Measurements from ENCODE around the gene DECR2. TPM values are rescaled to one million over a fixed set of nuclear protein-coding genes. Genes with fewer than 3 reads are reported as not detected.

Gene DECR2
- total and polyA plus RNA-seq, 2 of the 4 experiments (the other 2 are of a cell fraction): 3.9 to 26.7 TPM

- Histone ChIP-seq H2BK120ac (ENCODE audit: low read depth, low read length) (no peak overlapping the region), H3K23ac (ENCODE audit: low read depth, low read length) (no peak overlapping the region), H4K91ac (ENCODE audit: insufficient read depth, low read depth, low read length) (no peak overlapping the region), H3K18ac (ENCODE audit: low read depth, low read length) (no peak overlapping the region), H2AK9ac (replicated peaks; ENCODE audit: low read depth, low read length, poor library complexity) (no peak overlapping the region), H2AK5ac (ENCODE audit: low read depth, low read length) (no peak overlapping the region), H2AFZ (replicated peaks; ENCODE audit: low read length, poor library complexity) (no peak overlapping the region), H3K36me3 (ENCODE audit: control insufficient read depth, insufficient read depth, low read length) (0 out of 2 replicates have a peak, but pooled peaks cover 3% of the 10 kb centered on the region), H3K9me3 (ENCODE audit: control insufficient read depth, insufficient read depth, low read length) (no peaks in the 10 kb centered on the region), H3K9ac (ENCODE audit: low read depth, low read length) (no peak overlapping the region), H4K20me1 (ENCODE audit: insufficient read depth, low read length) (peaks cover 59% of the 10 kb centered on the region), H3K4me2 (ENCODE audit: low read depth, low read length) (no peak overlapping the region), H3K4me3 (ENCODE audit: insufficient read depth, low read depth, low read length) (no peak overlapping the region), H3K56ac (ENCODE audit: extremely low read depth, insufficient read depth, low read length) (no peak overlapping the region), H2BK5ac (ENCODE audit: low read depth, low read length, poor library complexity, severe bottlenecking) (no peak overlapping the region), H4K5ac (ENCODE audit: low read depth, low read length) (no peak overlapping the region), H3K9me1 (ENCODE audit: insufficient read depth, low read length) (peaks cover 17% of the 10 kb centered on the region), H2BK15ac (ENCODE audit: low read depth, low read length) (no peak overlapping the region), H3K14ac (replicated peaks; ENCODE audit: low read depth, low read length) (no peak overlapping the region), H3K4me1 (ENCODE audit: control insufficient read depth, insufficient read depth, low read length) (no peaks in the 10 kb centered on the region), H3K27me3 (ENCODE audit: control insufficient read depth, insufficient read depth, low read length) (no peaks in the 10 kb centered on the region), H3K79me1 (ENCODE audit: low read depth in 1 of 2, low read length in 2 of 2) (peaks cover 30 to 72% of the 10 kb centered on the region in 2 experiments), H3K27ac (ENCODE audit: insufficient read depth, low read length) (no peak overlapping the region), H3K4ac (ENCODE audit: low read depth, low read length) (no peak overlapping the region), H4K8ac (ENCODE audit: low read depth in 2 of 2, low read length in 2 of 2) (no peak overlapping the region), H2BK20ac (ENCODE audit: low read depth, low read length) (no peak overlapping the region)
- ChIA-PET CTCF (no interaction called here), POLR2A (ENCODE audit: unreplicated experiment) (no interaction called here)
- DNase-seq (no peak), ATAC-seq (ENCODE audit: low read depth) (no peak)
- in situ Hi-C loops (cut with MboI; ENCODE audit: low sequenced_read_pairs) (no loop called here), intact Hi-C loops (cut with micrococcal nuclease) (no loop called here), dilution Hi-C loops (cut with HindIII; ENCODE audit: low sequenced_read_pairs, unreplicated experiment) (no loop called here)
- TF ChIP-seq RFX5 (IDR thresholded peaks at IDR 0.05; ENCODE audit: low read depth, low read length) (no peak), ELK1 (IDR thresholded peaks at IDR 0.05; ENCODE audit: borderline replicate concordance, low read depth, low read length) (no peak), NFE2L2 (IDR thresholded peaks at IDR 0.05; ENCODE audit: low read depth, low read length) (no peak), POLR2A (IDR thresholded peaks at IDR 0.05; ENCODE audit: low read depth, low read length) (no peak), FOS (IDR thresholded peaks at IDR 0.05; ENCODE audit: low read depth, low read length) (no peak), USF2 (IDR thresholded peaks at IDR 0.05; ENCODE audit: low read depth, low read length) (no peak), BHLHE40 (IDR thresholded peaks at IDR 0.05; ENCODE audit: low read depth, low read length) (no peak), MXI1 (IDR thresholded peaks at IDR 0.05; ENCODE audit: borderline replicate concordance, low read depth, low read length) (no peak), CTCF (conservative IDR thresholded peaks at IDR 0.05; ENCODE audit: low read depth, low read length) (no peak), CHD1 (IDR thresholded peaks at IDR 0.05; ENCODE audit: low read depth, low read length) (no peak), RAD21 (IDR thresholded peaks at IDR 0.05; ENCODE audit: low read length) (no peak), MAFK (IDR thresholded peaks at IDR 0.05; ENCODE audit: low read depth, low read length) (no peak), SMC3 (IDR thresholded peaks at IDR 0.05; ENCODE audit: low read depth, low read length) (no peak), CEBPB (IDR thresholded peaks at IDR 0.05; ENCODE audit: low read depth, low read length) (no peak), RCOR1 (IDR thresholded peaks at IDR 0.05; ENCODE audit: insufficient replicate concordance, low read length) (no peak), MAZ (IDR thresholded peaks at IDR 0.05; ENCODE audit: borderline replicate concordance, low read depth, low read length) (no peak)
- no TSS peak for BruUV-seq (replicated peaks)
- WGBS, 2 experiments (ENCODE audit: extremely low coverage in 2 of 2, insufficient read length in 1 of 2): 90% methylated on average over 2 of the region's 10 CpGs; no CpG with 5 or more reads in 1 of the 2 experiments
Observed at GRCh38 chr16:444027-444426, 42.3 kb downstream of the DECR2 start.

All from IMR-90 (cell line).